GM21423 (cell line): Measurements from ENCODE around the gene ANKS1A.

Experiments used
- ATAC-seq: cut with Tn5 transposase; IDR thresholded peaks from one replicate; pipeline ENCODE4 v1.9.1; 2021; ENCODE audit warnings: mild to moderate bottlenecking, moderate library complexity; ENCODE audit not compliant: unreplicated experiment

Gene ANKS1A

GRCh38 chr6:34953061-34954025 is 64.3 kb downstream of the ANKS1A start:
- ATAC-seq, result no peak

GRCh38 chr6:34955442-34955841 is 66.4 kb downstream of the ANKS1A start:
- ATAC-seq, result no peak

GRCh38 chr6:34957231-34957783 is 68.3 kb downstream of the ANKS1A start:
- ATAC-seq, result no peak

- no peak for ATAC-seq
Observed at GRCh38 chr6:34958734-34959133, 69.7 kb downstream of the ANKS1A start.

- ATAC-seq, result no peak
Observed at GRCh38 chr6:34959224-34959623, 70.2 kb downstream of the ANKS1A start.

- ATAC-seq, result no peak
Observed at GRCh38 chr6:34961082-34961481, 72.0 kb downstream of the ANKS1A start.

- ATAC-seq, result no peak
Observed at GRCh38 chr6:34961574-34961973, 72.5 kb downstream of the ANKS1A start.

GRCh38 chr6:34964564-34964963 is 75.5 kb downstream of the ANKS1A start:
- ATAC-seq, result no peak

GRCh38 chr6:34967461-34967860 is 78.4 kb downstream of the ANKS1A start:
- ATAC-seq, result no peak

- no peak for ATAC-seq
Observed at GRCh38 chr6:34969662-34970265, 80.7 kb downstream of the ANKS1A start.

GRCh38 chr6:34970488-34970887 is 81.4 kb downstream of the ANKS1A start:
- ATAC-seq, result no peak

- no peak for ATAC-seq
Observed at GRCh38 chr6:34970957-34971356, 81.9 kb downstream of the ANKS1A start.

GRCh38 chr6:34973547-34974248 is 84.6 kb downstream of the ANKS1A start:
- no peak for ATAC-seq

GRCh38 chr6:34974249-34974642 is 85.2 kb downstream of the ANKS1A start:
- ATAC-seq, result no peak

GRCh38 chr6:34976239-34976638 is 87.2 kb downstream of the ANKS1A start:
- no peak for ATAC-seq

- ATAC-seq, result no peak
Observed at GRCh38 chr6:34979218-34979617, 90.2 kb downstream of the ANKS1A start.

- no peak for ATAC-seq
Observed at GRCh38 chr6:34979994-34980393, 90.9 kb downstream of the ANKS1A start.

GRCh38 chr6:34981366-34981765 is 92.3 kb downstream of the ANKS1A start:
- no peak for ATAC-seq

- ATAC-seq, result no peak
Observed at GRCh38 chr6:34981951-34982350, 92.9 kb downstream of the ANKS1A start.

- ATAC-seq, result no peak
Observed at GRCh38 chr6:34982424-34982852, 93.4 kb downstream of the ANKS1A start.

GRCh38 chr6:34984416-34984815 is 95.4 kb downstream of the ANKS1A start:
- no peak for ATAC-seq
